GM12874 (cell line): ENCODE measurements around the gene GIMAP6.

Source experiments
- TF ChIP-seq, protein P1 (sequence below): IDR thresholded peaks from 2 replicates; pipeline ENCODE4 v1.5.1; 2011; ENCODE audit warnings: low read depth, mild to moderate bottlenecking, control low read depth, low read length, moderate library complexity; ENCODE audit not compliant: insufficient read depth

The GIMAP6 gene

DNA sequence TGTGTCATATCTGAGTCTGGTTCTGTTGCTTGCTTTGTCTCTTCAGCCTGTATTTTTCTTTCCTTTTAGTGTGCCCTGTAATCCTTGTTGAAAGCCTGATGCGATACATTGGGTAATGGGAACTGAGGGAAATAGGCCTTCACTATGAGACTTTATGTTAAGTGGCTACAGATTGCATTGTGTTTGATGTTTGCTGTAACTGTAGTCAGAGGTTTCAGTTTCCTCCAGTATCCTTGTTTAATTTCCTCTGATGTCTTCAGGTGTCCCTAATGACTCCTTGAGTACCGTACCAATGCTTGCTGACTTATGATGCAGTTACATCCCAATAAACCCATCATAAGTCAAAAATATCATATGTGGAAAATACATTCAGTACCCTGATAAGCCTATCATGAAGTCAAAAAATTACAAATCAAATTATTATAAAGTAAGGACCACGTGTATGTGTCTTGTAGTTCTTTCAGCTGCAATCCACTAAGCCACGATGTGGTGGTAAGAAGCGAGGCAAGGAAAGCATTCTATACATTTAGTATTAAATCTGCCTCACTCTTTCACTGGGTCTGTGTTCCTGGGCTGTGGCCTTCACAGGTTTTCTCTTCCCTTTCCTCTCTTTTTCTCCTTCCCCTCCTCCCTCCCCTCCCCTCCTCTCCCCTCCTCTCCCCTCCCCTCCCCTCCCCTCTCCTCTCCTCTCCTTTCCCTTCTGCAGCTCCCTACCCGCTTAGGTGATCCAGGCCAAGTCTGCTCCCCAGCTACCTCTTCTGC is 13.3 kb upstream of the GIMAP6 start:
- TF ChIP-seq, protein P1, sequence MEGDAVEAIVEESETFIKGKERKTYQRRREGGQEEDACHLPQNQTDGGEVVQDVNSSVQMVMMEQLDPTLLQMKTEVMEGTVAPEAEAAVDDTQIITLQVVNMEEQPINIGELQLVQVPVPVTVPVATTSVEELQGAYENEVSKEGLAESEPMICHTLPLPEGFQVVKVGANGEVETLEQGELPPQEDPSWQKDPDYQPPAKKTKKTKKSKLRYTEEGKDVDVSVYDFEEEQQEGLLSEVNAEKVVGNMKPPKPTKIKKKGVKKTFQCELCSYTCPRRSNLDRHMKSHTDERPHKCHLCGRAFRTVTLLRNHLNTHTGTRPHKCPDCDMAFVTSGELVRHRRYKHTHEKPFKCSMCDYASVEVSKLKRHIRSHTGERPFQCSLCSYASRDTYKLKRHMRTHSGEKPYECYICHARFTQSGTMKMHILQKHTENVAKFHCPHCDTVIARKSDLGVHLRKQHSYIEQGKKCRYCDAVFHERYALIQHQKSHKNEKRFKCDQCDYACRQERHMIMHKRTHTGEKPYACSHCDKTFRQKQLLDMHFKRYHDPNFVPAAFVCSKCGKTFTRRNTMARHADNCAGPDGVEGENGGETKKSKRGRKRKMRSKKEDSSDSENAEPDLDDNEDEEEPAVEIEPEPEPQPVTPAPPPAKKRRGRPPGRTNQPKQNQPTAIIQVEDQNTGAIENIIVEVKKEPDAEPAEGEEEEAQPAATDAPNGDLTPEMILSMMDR = no peak

- TF ChIP-seq, protein P1 = no peak
Measured at GRCh38 chr7:150642926-150643325, 10.7 kb upstream of the GIMAP6 start.

- TF ChIP-seq, protein P1 = no peak
Measured at GRCh38 chr7:150641854-150642253, 9.7 kb upstream of the GIMAP6 start.

GRCh38 chr7:150633926-150634325 is 1.7 kb upstream of the GIMAP6 start:
- TF ChIP-seq, protein P1 = no peak

DNA sequence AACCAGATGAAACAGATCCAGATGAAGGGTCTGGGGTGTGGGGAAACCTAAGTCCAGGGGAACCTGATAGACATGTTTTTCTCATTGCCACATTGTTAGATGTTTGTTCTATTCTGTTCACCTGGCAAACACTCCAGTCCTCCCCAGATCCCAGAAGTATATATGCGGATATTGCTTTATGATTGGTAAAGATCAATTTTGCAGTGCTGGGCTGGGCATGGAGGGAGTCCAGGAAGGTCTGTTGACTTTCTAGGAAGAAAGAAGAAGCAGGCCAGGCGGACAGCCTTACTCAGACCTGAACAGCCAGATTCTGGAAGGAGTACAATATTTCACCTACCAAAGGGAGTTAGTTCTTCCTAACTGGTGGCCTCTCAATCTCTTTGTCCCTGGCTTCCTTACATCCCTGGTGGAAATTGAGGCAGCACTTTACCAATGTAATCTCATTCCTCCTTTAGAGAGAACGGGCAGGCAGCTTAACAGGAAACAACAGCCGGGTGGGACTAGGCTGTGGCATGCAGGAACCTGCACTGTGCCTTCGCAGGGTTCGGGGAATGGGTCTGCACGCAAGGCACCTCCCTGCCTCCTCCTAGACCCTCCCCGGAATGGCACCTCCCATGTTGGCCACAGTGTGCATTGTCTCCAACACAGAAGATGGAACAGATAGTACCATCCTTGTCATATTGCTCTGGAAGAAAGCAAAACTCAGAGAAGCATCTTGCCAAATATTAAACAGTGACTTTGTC is 930 bp downstream of the GIMAP6 start:
- TF ChIP-seq, protein P1 = no peak

- TF ChIP-seq, protein P1 = no peak
Measured at GRCh38 chr7:150629347-150629746, 2.8 kb downstream of the GIMAP6 start.

DNA sequence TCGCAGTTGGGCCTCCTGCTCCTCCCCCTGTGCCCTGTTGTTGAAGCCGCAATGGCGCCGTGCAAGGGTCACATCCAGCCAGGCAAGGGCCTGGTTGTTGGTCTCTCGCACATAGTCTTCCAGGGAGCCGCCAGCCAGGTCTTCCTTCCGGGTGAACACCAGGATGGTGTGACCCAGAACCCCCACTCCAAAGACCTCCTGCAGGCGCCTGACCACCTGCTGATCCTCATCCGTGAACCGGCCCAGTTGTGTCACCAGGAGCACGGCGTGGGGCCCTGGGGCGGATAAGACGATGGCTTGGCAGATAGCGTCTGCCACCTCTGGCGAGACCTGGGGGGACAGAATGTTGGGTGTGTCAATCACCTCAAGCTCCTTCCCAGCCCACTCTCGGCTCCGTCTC is 4.2 kb downstream of the GIMAP6 start:
- TF ChIP-seq, protein P1 = no peak
